ENCODE data around the gene TLE1. TPM values are rescaled to one million over a fixed set of nuclear protein-coding genes. Genes with fewer than 3 reads are reported as not detected.

The TLE1 gene
- total RNA-seq, 4 donors from 2014 or later: 52.3 to 125 (median 76.8) TPM

- H3K4me3 ChIP-seq: no peak overlapping the region
- no peaks in the 10 kb centered on the region for H3K9me3 ChIP-seq
- H3K27ac ChIP-seq (replicated peaks in 1 of 4): no peak overlapping the region
- H3K36me3 ChIP-seq: no peaks in the 10 kb centered on the region
- peaks cover 12 to 81% (median 57%) of the 10 kb centered on the region in 4 donors for H3K4me1 ChIP-seq
- no peaks in the 10 kb centered on the region for H3K27me3 ChIP-seq
- intact Hi-C loops (cut with DNase I): no loop called here
- WGBS: 60% methylated on average over 3 of the region's 3 CpGs
- no peak for TF ChIP-seq POLR2A (IDR thresholded peaks at IDR 0.05; ENCODE audit: low read depth)
- TF ChIP-seq CTCF (IDR thresholded peaks at IDR 0.05): no peak
- no peak for TF ChIP-seq POLR2AphosphoS5 (IDR thresholded peaks at IDR 0.05)
- TF ChIP-seq EP300 (IDR thresholded peaks at IDR 0.05): no peak
- no peak for DNase-seq (ENCODE audit: extremely low spot score)
Measured at GRCh38 chr9:81661339-81661738, 28.0 kb downstream of the TLE1 start.

- intact Hi-C loops (cut with DNase I): no loop called here
Measured at GRCh38 chr9:81656871-81657337, 32.4 kb downstream of the TLE1 start.

GRCh38 chr9:81656004-81656403 lies 33.3 kb downstream of the TLE1 start:
- TF ChIP-seq CTCF (IDR thresholded peaks at IDR 0.05) (no peak), EP300 (IDR thresholded peaks at IDR 0.05) (no peak), POLR2AphosphoS5 (IDR thresholded peaks at IDR 0.05) (no peak), POLR2A (IDR thresholded peaks at IDR 0.05; ENCODE audit: low read depth) (no peak)
- Histone ChIP-seq H3K4me1 (peaks cover 6 to 58% (median 33%) of the 10 kb centered on the region in 4 donors), H3K27ac (replicated peaks in 1 of 4) (no peak overlapping the region), H3K36me3 (peaks cover 0 to 13% (median 8%) of the 10 kb centered on the region in 4 donors), H3K9me3 (no peaks in the 10 kb centered on the region), H3K27me3 (no peaks in the 10 kb centered on the region), H3K4me3 (no peak overlapping the region)
- intact Hi-C loops (cut with DNase I): no loop called here
- no peak for DNase-seq (ENCODE audit: extremely low spot score)
- 67% methylated on average over 3 of the region's 3 CpGs for WGBS

More at GRCh38 chr9:81656871-81657337, 32.4 kb downstream of the TLE1 start:
- DNase-seq (ENCODE audit: extremely low spot score): no peak
- Histone ChIP-seq H3K27ac (replicated peaks in 1 of 4) (no peak overlapping the region), H3K9me3 (no peaks in the 10 kb centered on the region), H3K4me3 (no peak overlapping the region), H3K36me3 (peaks cover 0 to 5% (median 1%) of the 10 kb centered on the region in 4 donors), H3K4me1 (peaks cover 6 to 61% (median 40%) of the 10 kb centered on the region in 4 donors), H3K27me3 (no peaks in the 10 kb centered on the region)
- TF ChIP-seq POLR2AphosphoS5 (IDR thresholded peaks at IDR 0.05): no peak
- TF ChIP-seq POLR2A (IDR thresholded peaks at IDR 0.05; ENCODE audit: low read depth): no peak
- TF ChIP-seq EP300 (IDR thresholded peaks at IDR 0.05): no peak
- TF ChIP-seq CTCF (IDR thresholded peaks at IDR 0.05): no peak
- 71% methylated on average over 1 of the region's 1 CpG for WGBS

- Histone ChIP-seq H3K27ac (replicated peaks in 1 of 4) (no peak overlapping the region), H3K36me3 (peaks cover 0 to 23% (median 15%) of the 10 kb centered on the region in 4 donors), H3K9me3 (no peaks in the 10 kb centered on the region), H3K4me3 (no peak overlapping the region), H3K27me3 (no peaks in the 10 kb centered on the region), H3K4me1 (peaks cover 6 to 64% (median 43%) of the 10 kb centered on the region in 4 donors)
- 94% methylated on average over 3 of the region's 3 CpGs for WGBS
- intact Hi-C loops (cut with DNase I): no loop called here
- TF ChIP-seq CTCF (IDR thresholded peaks at IDR 0.05) (no peak), POLR2A (IDR thresholded peaks at IDR 0.05; ENCODE audit: low read depth) (no peak), POLR2AphosphoS5 (IDR thresholded peaks at IDR 0.05) (no peak), EP300 (IDR thresholded peaks at IDR 0.05) (no peak)
- DNase-seq (ENCODE audit: extremely low spot score): no peak
Measured at GRCh38 chr9:81653240-81653639, 36.1 kb downstream of the TLE1 start.
